ENCODE results near the gene FLRT2. TPM values are rescaled to one million over a fixed set of nuclear protein-coding genes. Genes with fewer than 3 reads are reported as not detected.

The FLRT2 gene
- total and polyA plus RNA-seq, 9 of the 15 experiments (the other 6 are each of a cell fraction or from before 2014, with no cell fraction given): 0.02 TPM; not detected in 8

DNA sequence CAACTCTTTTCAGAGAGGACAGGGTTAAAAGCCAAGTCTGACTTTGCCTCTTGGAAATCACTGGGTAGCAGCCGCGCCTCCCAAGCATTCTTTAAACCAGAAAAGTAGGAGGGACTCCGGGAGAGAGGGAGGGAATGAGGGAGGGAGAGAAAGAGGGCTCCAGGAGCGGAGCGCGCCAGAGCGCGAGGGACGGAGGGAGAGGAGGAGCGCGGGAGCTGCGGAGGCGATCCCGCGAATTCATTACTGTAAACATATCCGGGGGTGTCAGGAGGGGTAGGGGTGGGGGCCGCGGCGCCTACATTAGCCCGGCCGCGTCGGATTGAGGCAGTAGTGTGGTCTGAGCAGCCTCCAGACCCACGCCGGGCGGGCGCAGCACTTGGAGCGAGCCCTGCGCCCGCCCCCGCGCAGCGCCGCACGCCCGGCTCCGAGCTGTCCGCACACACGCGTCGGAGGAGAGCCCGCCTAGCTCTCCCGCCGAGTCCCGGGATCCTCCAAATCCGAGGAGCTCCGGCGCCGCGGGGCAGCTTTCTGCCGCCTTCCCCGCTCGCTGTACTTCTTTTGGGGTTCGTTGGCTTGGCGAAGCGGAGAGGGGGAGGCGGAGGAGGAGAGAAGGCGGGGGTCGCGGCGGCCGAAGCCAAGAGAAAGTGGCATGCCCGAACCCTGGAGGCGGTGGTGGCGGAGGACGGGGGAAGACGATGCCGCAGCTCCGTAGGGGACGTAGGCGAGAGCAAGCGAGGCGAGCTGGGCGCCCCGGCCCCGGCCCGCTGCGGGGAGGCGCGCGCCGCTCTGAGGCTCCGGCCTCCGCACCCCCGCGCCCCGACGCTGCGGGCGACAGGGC lies 3.3 kb downstream of the FLRT2 start:
- H3K36me3 ChIP-seq (ENCODE audit: control insufficient read depth, insufficient read depth, low read length): no peaks in the 10 kb centered on the region
- no peaks in the 10 kb centered on the region for H3K4me1 ChIP-seq (replicated peaks in 1 of 2; ENCODE audit: control insufficient read depth in 2 of 2, insufficient read depth in 2 of 2, low read length in 2 of 2)
- ATAC-seq: no peak
- no peak overlapping the region for H2AFZ ChIP-seq (ENCODE audit: low read depth, low read length)
- H3K9me1 ChIP-seq (ENCODE audit: control insufficient read depth, insufficient read depth, low read length): no peaks in the 10 kb centered on the region
- no peaks in the 10 kb centered on the region for H3K79me2 ChIP-seq (ENCODE audit: control insufficient read depth, insufficient read depth, low read length)
- intact Hi-C loops (cut with micrococcal nuclease) (no loop called here), in situ Hi-C loops (cut with MboI) (no loop called here)
- ChIA-PET CTCF (ENCODE audit: low intra/inter-chr PET ratio) (no interaction called here), POLR2A (no interaction called here)
- no peak overlapping the region for H3K9ac ChIP-seq (ENCODE audit: insufficient read depth in 1 of 2, low read depth in 2 of 2, low read length in 2 of 2)
- no peak for FAIRE-seq
- H3K4me3 ChIP-seq: no peak overlapping the region
- no peaks in the 10 kb centered on the region for H4K20me1 ChIP-seq (replicated peaks; ENCODE audit: control insufficient read depth, insufficient read depth, low read length)
- no peak overlapping the region for H3K27ac ChIP-seq (ENCODE audit: extremely low read depth, low read depth, low read length)
- BruUV-seq (replicated peaks): no TSS peak
- no peak for DNase-seq (ENCODE audit: extremely low read depth in 1 of 4, low spot score in 3 of 4)
- no peak overlapping the region for H3K4me2 ChIP-seq (ENCODE audit: insufficient read depth, low read length)
- H3K9me3 ChIP-seq (replicated peaks; ENCODE audit: control insufficient read depth, insufficient read depth, low read depth, low read length): no peaks in the 10 kb centered on the region
- TF ChIP-seq FOS (IDR thresholded peaks at IDR 0.05; ENCODE audit: extremely low read depth, insufficient read length): no peak
- no peak for TF ChIP-seq ELF4 (CRISPR knock-in tag; IDR thresholded peaks at IDR 0.05)
- no peak for TF ChIP-seq ZNF584 (CRISPR knock-in tag; IDR thresholded peaks at IDR 0.05; ENCODE audit: low read depth)
- no peak for TF ChIP-seq PCBP2 (IDR thresholded peaks at IDR 0.05; ENCODE audit: low read depth, low read length, poor library complexity, severe bottlenecking)
- no peak for TF ChIP-seq HNRNPK (IDR thresholded peaks at IDR 0.05; ENCODE audit: low read depth, low read length, poor library complexity, severe bottlenecking)
- no peak for TF ChIP-seq NCOA1 (IDR thresholded peaks at IDR 0.05; ENCODE audit: low read depth)
- no peak for TF ChIP-seq TAF15 (IDR thresholded peaks at IDR 0.05; ENCODE audit: low read depth, low read length)
- no peak for TF ChIP-seq ZNF75A (CRISPR knock-in tag; IDR thresholded peaks at IDR 0.05)
- no peak for TF ChIP-seq PHB2 (IDR thresholded peaks at IDR 0.05; ENCODE audit: low read depth)
- no peak for TF ChIP-seq ZNF785 (CRISPR knock-in tag; IDR thresholded peaks at IDR 0.05)
- TF ChIP-seq FOXA1 (IDR thresholded peaks at IDR 0.05; ENCODE audit: borderline replicate concordance): no peak
- no peak for TF ChIP-seq HDAC6 (IDR thresholded peaks at IDR 0.05; ENCODE audit: low read depth, low read length)
- WGBS (ENCODE audit: insufficient coverage, low coverage, missing lambda C conversion rate): 13% methylated on average over 17 of the region's 90 CpGs
- H3K27me3 ChIP-seq (ENCODE audit: control insufficient read depth in 2 of 2, insufficient read depth in 2 of 2, low read length in 2 of 2): no peaks in the 10 kb centered on the region

Measured in K562 (cell line).